ENCODE measurements around the gene GLB1L2.

DNA sequence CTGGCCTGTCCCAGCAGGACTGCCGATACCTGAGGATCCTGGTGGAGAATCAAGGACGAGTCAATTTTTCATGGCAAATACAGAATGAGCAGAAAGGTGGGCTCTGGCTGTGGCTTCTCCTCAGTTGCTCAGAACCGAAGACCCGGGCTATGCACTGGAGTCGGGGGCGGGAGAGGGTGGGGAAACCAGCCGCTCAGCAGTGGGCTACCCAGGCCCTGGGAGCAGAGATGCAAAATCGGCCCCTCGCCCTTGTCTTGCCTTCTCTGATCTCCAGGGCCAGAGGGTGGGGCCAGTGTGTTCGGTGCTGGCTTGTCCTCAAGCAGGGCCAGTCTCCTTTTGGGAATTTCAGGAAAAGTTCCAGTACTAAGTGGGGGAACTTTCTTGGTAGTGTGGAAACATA lies 18.4 kb upstream of the GLB1L2 start:
- TF ChIP-seq CTCF (IDR thresholded peaks at IDR 0.05) (no peak), POLR2A (IDR thresholded peaks at IDR 0.05) (no peak)

Data from thyroid gland (tissue), 4 donors.